ENCODE results near the gene MPL. TPM values are rescaled to one million over a fixed set of nuclear protein-coding genes. Genes with fewer than 3 reads are reported as not detected.

The MPL gene
- total and polyA plus RNA-seq, 2 of the 8 experiments (the other 6 are each of a cell fraction or from before 2014, with no cell fraction given), result 0.08 TPM; not detected in 1

DNA sequence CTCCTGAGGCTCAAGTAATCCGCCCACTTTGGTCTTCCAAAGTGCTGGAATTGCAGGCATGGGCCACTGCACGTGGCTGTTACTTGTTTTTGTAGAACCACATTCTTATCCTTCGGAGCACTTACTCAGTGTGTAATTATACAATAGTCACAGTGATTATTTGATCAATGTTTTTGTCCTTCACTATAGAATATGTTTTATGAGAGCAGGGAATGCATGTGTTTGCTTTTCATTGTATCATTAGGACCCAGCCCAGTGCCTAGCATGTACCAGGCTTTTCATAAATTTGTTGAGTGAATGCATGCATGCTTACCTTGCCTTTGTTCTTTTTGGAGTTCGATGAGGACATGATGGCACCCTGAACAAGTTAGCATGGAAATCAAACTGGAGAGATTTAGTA lies 57.9 kb downstream of the MPL start:
- no peak overlapping the region for H4K91ac ChIP-seq (replicated peaks; ENCODE audit: insufficient read length, low read length)
- DNase-seq (ENCODE audit: low read depth in 1 of 2, low spot score in 2 of 2), result no peak
- no peak overlapping the region for H2BK12ac ChIP-seq (ENCODE audit: low read depth, low read length)
- H3K4me1 ChIP-seq (replicated peaks in 1 of 4; ENCODE audit: control insufficient read depth in 3 of 4, insufficient read depth in 4 of 4, low read length in 3 of 4), result 0 out of 7 replicates have a peak, but pooled peaks cover 0 to 2% (median 0%) of the 10 kb centered on the region in 4 experiments
- WGBS, 2 experiments (ENCODE audit: extremely low coverage in 1 of 2, insufficient coverage in 1 of 2, insufficient read length in 1 of 2, insufficient replicate concordance in 2 of 2, low coverage in 1 of 2, low lambda C conversion rate in 2 of 2, missing lambda C conversion rate in 1 of 2), result 82% methylated on average over 4 of the region's 4 CpGs; no CpG with 5 or more reads in 1 of the 2 experiments
- H3K9ac ChIP-seq (replicated peaks in 1 of 4; ENCODE audit: extremely low read depth in 1 of 4, low read depth in 3 of 4, low read length in 3 of 4), result no peak overlapping the region
- ChIA-PET POLR2A (ENCODE audit: partially characterized antibody) (interaction anchor here (1.1 kb wide), 1 partner anchor 19 kb away, joined by 3 read pairs; no protein-coding TSS in a partner anchor), CTCF (ENCODE audit: partially characterized antibody) (interaction anchor here (1.6 to 1.7 kb wide), 2 partner anchors 12 to 19 kb away, joined by 3 to 4 read pairs; no protein-coding TSS in a partner anchor)
- no peak overlapping the region for H2BK120ac ChIP-seq (replicated peaks; ENCODE audit: low read depth, low read length)
- H2BK5ac ChIP-seq (ENCODE audit: low read depth, low read length), result no peak overlapping the region
- no peak overlapping the region for H4K8ac ChIP-seq (ENCODE audit: extremely low read depth, insufficient read depth, low read length)
- H3K14ac ChIP-seq (ENCODE audit: insufficient read length), result no peak overlapping the region
- no peak overlapping the region for H2BK15ac ChIP-seq (ENCODE audit: low read length)
- H3K4ac ChIP-seq (replicated peaks; ENCODE audit: insufficient read length, low read depth, low read length), result no peak overlapping the region
- no peak overlapping the region for H3K56ac ChIP-seq (replicated peaks; ENCODE audit: insufficient read length, low read depth, low read length)
- H4K5ac ChIP-seq (ENCODE audit: insufficient read length, low read depth, low read length), result no peak overlapping the region
- no peaks in the 10 kb centered on the region for H3K27me3 ChIP-seq (replicated peaks in 1 of 4; ENCODE audit: control insufficient read depth in 3 of 4, extremely low read depth in 1 of 4, insufficient read depth in 3 of 4, low read length in 3 of 4)
- H3K23ac ChIP-seq (ENCODE audit: insufficient read length), result no peak overlapping the region
- peaks cover 0 to 4% of the 10 kb centered on the region in 2 experiments; a peak in 1 of 4 replicates for H3K79me2 ChIP-seq (ENCODE audit: control insufficient read depth in 1 of 2, insufficient read depth in 2 of 2, low read length in 2 of 2)
- H2AFZ ChIP-seq (ENCODE audit: low read length), result no peak overlapping the region
- H2AK5ac ChIP-seq (ENCODE audit: low read depth, low read length), result no peak overlapping the region
- no peak overlapping the region for H3K4me2 ChIP-seq (ENCODE audit: insufficient read depth in 1 of 2, low read depth in 2 of 2, low read length in 2 of 2)
- H3K18ac ChIP-seq (ENCODE audit: extremely low read depth, low read length), result no peak overlapping the region
- FAIRE-seq, result no peak
- H2BK20ac ChIP-seq (ENCODE audit: low read length), result no peak overlapping the region
- H3K27ac ChIP-seq (ENCODE audit: low read depth, low read length), result no peak overlapping the region
- H3K23me2 ChIP-seq (ENCODE audit: low read depth, low read length), result no peaks in the 10 kb centered on the region
- H3K36me3 ChIP-seq (ENCODE audit: control insufficient read depth in 2 of 4, insufficient read depth in 4 of 4, low read length in 3 of 4), result peaks cover 0 to 2% (median 0%) of the 10 kb centered on the region in 4 experiments; a peak in 1 of 8 replicates
- no peaks in the 10 kb centered on the region for H3K79me1 ChIP-seq (ENCODE audit: low read depth, low read length)
- H3K9me3 ChIP-seq (ENCODE audit: insufficient read depth in 2 of 2, low read depth in 1 of 2, low read length in 1 of 2), result no peaks in the 10 kb centered on the region
- no peak overlapping the region for H3K4me3 ChIP-seq (ENCODE audit: extremely low read depth in 1 of 4, insufficient read depth in 2 of 4, low read depth in 3 of 4, low read length in 4 of 4)
- H4K20me1 ChIP-seq (replicated peaks in 1 of 2; ENCODE audit: control insufficient read depth in 1 of 2, insufficient read depth in 2 of 2, low read length in 2 of 2), result no peaks in the 10 kb centered on the region
- no peak for TF ChIP-seq FOSL1 (IDR thresholded peaks at IDR 0.05; ENCODE audit: insufficient read depth, low read depth, low read length)
- TF ChIP-seq, protein P1, sequence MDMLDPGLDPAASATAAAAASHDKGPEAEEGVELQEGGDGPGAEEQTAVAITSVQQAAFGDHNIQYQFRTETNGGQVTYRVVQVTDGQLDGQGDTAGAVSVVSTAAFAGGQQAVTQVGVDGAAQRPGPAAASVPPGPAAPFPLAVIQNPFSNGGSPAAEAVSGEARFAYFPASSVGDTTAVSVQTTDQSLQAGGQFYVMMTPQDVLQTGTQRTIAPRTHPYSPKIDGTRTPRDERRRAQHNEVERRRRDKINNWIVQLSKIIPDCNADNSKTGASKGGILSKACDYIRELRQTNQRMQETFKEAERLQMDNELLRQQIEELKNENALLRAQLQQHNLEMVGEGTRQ (IDR thresholded peaks at IDR 0.05; ENCODE audit: low read length), result no peak
